Kidney epithelial cell (primary cell): ENCODE results near the gene WTIP. TPM values are rescaled to one million over a fixed set of nuclear protein-coding genes. Genes with fewer than 3 reads are reported as not detected.
"Not testable (repeated sequence)": the region's sequence is repeated elsewhere in the genome, so short reads cannot be mapped to it uniquely, and the experiment has no call there.

ENCODE experiments used
- DNase-seq: peaks from one replicate; pipeline ENCODE4 v3.0.0-alpha.2; 2010; ENCODE audit warnings: low read depth
- H3K27me3 ChIP-seq: 2 replicates; pipeline ENCODE4 v1.6.0; 2011; ENCODE audit warnings: low read length; ENCODE audit not compliant: control insufficient read depth, insufficient read depth
- H3K36me3 ChIP-seq: 2 replicates; pipeline ENCODE4 v1.5.1; 2011; ENCODE audit warnings: low read length; ENCODE audit not compliant: control insufficient read depth, insufficient read depth
- H3K4me3 ChIP-seq: 2 replicates; pipeline ENCODE4 v1.5.1; 2011; ENCODE audit warnings: low read depth, mild to moderate bottlenecking, control low read depth, low read length
- total RNA-seq: library from RNA; depleted of rRNA; stranded (reverse); fragments of >200 nt; gene quantifications from 2 replicates; pipeline ENCODE4 v1.2.3, GENCODE V29; 2015
- TF ChIP-seq, protein P1 (sequence below): IDR thresholded peaks from 2 replicates; pipeline ENCODE4 v1.5.1; 2011; ENCODE audit warnings: mild to moderate bottlenecking, moderate library complexity, low read length, control low read depth, inconsistent platforms; ENCODE audit not compliant: insufficient read depth, poor library complexity, severe bottlenecking

WTIP gene
- total RNA-seq, 1 donor from 2014 or later, result 33.4 TPM

DNA sequence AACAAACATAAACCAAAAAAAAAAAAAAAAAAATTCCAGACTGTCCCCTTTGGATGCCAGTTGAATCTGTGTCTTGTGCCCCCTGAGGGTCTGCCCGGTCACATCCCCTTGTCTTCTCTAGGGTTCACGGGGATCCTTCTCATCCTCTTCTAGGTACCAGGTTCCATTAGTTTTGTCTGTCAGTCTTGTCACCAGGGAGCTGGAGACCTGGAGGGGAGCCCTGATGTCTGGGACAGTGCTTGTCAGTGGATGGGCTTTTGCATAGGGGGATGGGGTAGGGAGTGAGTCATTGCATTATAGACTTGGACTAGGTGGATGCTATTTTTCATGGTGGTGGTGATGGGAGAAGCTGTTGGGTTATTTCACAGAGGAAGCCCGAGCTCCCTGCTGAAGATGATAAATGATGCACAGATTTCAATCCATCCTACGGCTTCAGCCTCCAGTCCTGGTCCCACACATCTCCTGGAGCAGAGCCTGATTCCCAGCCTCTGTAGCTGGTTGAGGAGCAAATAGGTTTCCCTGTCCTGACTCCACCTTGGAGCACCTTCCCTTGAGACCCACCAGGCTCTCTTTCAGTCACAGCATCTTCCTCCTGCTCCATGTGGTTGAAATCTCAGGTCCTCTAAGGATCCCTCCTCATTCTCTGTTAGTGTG lies 26.0 kb downstream of the WTIP start:
- TF ChIP-seq, protein P1, sequence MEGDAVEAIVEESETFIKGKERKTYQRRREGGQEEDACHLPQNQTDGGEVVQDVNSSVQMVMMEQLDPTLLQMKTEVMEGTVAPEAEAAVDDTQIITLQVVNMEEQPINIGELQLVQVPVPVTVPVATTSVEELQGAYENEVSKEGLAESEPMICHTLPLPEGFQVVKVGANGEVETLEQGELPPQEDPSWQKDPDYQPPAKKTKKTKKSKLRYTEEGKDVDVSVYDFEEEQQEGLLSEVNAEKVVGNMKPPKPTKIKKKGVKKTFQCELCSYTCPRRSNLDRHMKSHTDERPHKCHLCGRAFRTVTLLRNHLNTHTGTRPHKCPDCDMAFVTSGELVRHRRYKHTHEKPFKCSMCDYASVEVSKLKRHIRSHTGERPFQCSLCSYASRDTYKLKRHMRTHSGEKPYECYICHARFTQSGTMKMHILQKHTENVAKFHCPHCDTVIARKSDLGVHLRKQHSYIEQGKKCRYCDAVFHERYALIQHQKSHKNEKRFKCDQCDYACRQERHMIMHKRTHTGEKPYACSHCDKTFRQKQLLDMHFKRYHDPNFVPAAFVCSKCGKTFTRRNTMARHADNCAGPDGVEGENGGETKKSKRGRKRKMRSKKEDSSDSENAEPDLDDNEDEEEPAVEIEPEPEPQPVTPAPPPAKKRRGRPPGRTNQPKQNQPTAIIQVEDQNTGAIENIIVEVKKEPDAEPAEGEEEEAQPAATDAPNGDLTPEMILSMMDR, result no peak
- no peaks in the 10 kb centered on the region for H3K36me3 ChIP-seq
- H3K27me3 ChIP-seq, result no peaks in the 10 kb centered on the region
- no peak overlapping the region for H3K4me3 ChIP-seq
- DNase-seq, result no peak

- no peak overlapping the region for H3K4me3 ChIP-seq
- no peaks in the 10 kb centered on the region for H3K27me3 ChIP-seq
- no peak for DNase-seq
- TF ChIP-seq, protein P1, result no peak
- no peaks in the 10 kb centered on the region for H3K36me3 ChIP-seq
Measured at GRCh38 chr19:34508540-34508939, 27.0 kb downstream of the WTIP start.

GRCh38 chr19:34510904-34511303 lies 29.3 kb downstream of the WTIP start:
- H3K36me3 ChIP-seq, H3K4me3 ChIP-seq, DNase-seq, H3K27me3 ChIP-seq: not testable (repeated sequence)

GRCh38 chr19:34512254-34512822 lies 30.8 kb downstream of the WTIP start:
- Histone ChIP-seq H3K27me3 (peaks cover 3% of the 10 kb centered on the region), H3K36me3 (no peaks in the 10 kb centered on the region), H3K4me3 (no peak overlapping the region)
- TF ChIP-seq, protein P1, result no peak
- DNase-seq, result no peak

DNA sequence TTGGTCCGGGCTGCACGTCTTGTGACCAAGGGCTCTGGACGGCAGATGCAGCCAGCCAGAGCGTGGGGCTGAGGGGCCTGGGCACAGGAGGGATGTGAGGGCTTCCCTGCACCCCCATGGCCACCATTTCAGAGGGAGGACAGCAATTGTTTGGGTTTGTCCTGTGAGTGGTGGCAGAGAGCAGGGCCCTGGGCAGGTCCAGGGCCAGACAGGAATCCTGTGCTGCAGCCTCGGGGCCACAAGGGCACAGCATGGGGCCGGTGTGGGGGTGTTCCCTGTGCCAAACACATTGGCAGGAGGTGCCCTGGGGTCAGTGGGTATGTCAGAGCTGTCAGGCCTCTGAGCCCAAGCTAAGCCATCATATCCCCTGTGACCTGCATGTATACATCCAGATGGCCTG lies 32.2 kb downstream of the WTIP start:
- DNase-seq, result no peak
- peaks cover 3% of the 10 kb centered on the region for H3K27me3 ChIP-seq
- H3K4me3 ChIP-seq, result no peak overlapping the region
- TF ChIP-seq, protein P1, result no peak
- H3K36me3 ChIP-seq, result no peaks in the 10 kb centered on the region

GRCh38 chr19:34519602-34520001 lies 38.0 kb downstream of the WTIP start:
- TF ChIP-seq, protein P1, result no peak

More at GRCh38 chr19:34519602-34520001, 38.0 kb downstream of the WTIP start:
- H3K36me3 ChIP-seq, result no peaks in the 10 kb centered on the region
- DNase-seq, result no peak
- no peak overlapping the region for H3K4me3 ChIP-seq
- H3K27me3 ChIP-seq, result no peaks in the 10 kb centered on the region
